NK-92 (cell line): ENCODE results near the gene FCGBP.
"Not testable (repeated sequence)": the region's sequence is repeated elsewhere in the genome, so short reads cannot be mapped to it uniquely, and the experiment has no call there.

Experiments
- DNase-seq: peaks from one replicate; lab custom pipeline; 2025; ENCODE audit not compliant: unreplicated experiment; lab: John Stamatoyannopoulos, UW

The FCGBP gene

DNA sequence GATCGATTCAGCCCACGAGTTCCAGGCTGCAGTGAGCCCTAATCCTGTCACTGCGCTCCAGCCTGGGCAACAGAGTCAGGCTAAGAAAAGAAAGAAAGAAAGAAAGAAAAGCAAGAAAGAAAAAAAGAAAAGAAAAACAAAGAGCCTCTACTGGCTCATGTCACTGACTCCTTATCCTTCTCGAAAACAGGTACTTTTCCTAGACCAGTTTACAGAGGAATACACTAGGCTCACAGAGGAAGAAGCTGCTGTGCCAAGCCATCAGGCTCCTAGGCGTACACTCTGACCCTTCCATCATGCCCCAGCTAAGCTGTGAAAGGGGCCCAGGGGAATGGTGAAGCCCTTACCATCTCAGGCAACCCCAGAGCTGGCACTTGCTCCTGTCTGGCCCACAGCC is 41.9 kb downstream of the FCGBP start:
- not testable (repeated sequence) for DNase-seq

DNA sequence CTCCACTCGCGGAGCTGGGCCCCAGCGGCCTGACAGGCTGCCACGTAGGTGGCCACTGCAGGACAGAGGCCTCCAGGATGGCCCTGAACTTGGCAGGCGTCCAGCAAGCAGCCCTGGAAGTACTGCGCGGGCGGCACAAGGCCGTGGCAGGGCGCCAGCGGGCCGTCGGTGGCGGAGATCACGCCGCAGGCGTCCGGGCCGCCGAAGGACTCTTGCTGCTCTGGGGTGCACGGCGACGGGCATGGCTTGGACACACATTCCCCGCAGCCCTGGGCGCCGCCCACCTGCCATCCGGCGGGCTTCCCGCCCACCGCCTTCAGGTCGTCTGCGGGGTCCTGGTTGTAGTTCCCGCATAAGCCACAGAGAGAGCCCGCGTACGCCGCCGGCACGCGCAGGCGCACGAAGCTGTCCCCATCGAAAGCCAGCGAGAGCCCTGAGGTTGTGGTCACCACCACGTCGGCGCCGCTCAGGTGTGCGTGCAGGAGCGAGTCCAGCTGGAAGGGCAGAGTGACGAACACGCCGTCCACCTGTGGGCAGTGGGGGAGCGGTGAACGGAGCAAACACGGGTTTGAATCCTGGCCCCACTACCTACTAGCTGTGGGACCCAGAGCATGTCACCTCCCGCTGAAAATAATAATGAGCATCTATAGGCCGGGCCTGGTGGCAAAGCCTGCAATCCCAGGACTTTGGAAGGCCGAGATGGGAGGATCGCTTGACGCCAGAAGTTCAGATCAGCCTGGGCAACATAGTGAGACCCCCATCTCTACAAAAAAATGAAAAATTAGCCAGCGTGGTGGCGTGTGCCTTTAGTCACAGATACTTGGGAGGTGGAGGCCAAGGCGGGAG is 42.6 kb downstream of the FCGBP start:
- not testable (repeated sequence) for DNase-seq

DNA sequence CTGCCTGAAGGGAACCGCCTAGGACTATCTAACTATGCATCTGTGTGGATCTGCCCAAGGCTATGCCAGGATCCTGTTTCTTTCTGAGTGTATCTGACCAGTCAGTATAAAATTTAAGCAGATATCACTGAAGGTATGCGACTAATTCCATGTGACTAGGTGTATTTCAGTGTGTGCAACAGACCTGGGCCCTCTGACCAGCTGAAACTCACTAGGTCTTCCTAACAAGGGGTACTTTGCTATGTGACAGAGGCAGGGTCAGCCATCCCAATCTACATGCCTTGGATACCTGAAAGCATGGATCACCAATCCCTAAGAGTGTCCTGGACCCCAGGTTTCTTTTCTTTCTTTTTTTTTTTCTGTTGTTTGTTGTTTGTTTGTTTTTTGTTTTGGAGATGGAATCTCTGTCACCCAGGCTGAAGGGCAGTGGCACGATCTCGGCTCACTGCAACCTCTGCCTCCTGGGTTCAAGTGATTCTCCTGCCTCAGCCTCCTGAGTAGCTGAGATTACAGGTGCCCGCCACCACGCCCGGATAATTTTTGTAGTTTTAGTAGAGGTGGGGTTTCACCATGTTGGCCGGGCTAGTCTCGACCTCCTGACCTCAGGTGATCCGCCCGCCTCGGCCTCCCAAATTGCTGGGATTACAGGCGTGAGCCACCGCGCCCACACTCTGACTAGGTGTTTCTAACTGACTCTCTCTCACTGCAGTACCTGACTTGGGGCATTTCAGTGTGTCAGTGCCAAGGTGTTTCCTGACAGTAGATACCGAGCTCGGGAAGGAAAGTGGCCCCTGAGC is 43.5 kb downstream of the FCGBP start:
- no peak for DNase-seq

DNA sequence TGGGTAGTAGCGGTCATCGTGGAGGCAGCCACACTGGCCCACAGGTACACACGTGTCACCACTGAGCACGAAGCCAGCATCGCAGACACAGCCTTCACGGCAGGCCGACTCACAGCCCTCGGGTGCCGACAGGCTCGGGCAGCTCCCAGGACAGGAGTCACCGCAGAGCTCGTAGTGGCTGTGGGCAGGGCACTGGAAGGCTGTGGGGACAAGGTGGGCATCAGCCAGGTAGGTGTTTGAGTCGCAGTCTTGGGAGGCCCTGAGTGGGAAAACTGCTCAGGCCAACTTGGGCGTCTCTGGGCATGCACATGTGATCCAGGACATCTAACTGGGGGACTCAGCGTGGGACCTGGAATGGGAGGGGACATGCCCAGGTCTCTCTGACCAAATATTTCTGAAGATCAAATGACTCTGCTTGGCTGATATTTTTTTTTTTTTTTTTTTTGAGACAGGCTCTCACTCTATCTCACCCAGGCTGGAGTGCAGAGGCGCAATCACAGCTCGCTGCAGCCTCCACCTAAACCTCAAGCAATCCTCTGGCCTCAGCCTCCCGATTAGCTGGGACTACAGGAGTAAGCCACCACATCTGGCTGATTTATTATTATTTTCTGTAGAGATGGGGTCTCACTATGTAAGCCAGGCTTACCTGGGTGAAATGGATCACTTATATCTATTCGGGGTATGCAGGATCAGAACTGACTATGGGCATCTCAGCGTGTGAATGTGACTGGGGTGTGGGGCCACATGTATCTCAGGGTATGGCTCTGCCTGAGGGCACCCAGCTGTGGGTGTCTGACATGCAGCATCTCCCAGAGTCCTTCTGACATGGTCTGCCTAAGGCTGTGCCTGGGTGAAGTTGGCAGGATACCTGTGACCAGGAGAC is 44.3 kb downstream of the FCGBP start:
- DNase-seq: not testable (repeated sequence)

DNA sequence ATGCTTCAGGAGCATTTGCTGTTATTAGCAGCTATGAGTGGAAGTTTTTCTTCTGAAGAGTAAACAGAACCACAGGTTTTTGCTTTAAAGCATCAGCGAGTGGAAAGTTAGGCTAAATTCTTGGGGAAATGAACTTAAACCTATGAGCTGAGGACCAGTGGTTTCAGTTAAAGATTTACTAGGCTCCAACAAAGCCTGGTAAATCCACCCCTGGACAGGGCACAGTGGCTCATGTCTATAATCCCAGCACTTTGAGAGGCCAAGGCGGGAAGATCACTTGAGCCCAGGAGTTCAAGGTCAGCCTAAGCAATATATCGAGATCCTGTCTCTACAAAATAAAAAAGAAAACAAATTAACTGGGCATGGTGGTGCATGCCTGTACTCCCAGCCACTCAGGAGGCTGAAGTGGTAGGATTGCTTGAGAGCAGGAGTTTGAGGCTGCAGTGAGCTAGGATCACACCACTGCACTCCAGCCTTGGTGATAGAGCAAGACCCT is 46.9 kb downstream of the FCGBP start:
- not testable (repeated sequence) for DNase-seq

DNA sequence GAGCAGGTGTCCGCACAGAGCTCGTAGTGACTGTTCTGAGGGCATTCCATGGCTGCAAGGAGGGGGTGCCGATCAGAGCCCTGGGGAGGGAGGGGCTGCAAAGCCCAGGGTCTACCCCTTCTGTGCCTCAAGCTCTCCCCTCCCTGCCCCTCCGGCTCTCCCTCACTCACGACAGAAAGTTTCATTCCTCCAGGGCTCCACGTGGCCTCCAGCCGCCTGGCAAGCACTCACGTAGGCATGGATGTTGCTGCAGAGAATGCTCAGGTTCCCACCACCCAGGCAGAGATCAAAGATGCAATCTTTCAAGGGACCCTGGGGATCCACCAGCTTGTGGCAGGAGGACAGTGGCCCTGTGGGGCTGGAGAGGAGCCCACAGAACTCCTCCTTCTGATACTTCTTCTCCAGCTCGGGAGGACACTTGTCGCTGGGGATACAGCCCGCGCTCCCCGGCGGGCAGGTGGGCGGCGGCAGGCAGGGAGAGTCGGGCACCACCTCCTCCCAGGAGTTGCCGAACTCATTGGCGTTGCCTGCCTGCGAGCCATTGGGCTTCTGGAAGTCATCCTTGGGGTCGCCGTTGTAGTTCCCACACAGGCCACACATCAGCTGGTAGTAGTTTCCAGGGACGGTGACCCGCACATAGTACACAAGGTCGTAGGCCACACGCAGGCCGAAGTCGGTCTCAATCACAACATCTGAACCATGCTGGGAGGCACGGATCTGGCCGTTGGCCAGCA is 48.4 kb downstream of the FCGBP start:
- not testable (repeated sequence) for DNase-seq

DNA sequence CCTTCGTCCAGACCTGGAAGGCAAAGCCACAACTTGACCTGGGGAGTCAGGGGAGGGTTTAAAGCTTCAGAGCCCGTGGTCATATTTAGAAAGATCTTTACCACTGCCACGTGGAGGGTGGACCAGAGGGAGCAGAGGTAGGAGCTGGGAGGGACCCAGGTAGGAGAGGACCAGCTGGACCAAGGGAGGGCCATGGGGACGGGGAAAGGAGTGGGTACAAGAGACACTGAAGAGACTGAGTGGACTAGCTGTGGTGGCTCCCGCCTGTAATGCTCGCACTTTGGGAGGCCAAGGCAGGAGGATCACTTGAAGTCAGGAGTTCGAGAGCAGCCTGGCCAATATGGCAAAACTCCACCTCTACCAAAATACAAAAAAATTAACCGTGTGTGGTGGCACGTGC is 49.7 kb downstream of the FCGBP start:
- DNase-seq: not testable (repeated sequence)
